HepG2 (cell line): Measurements from ENCODE around the gene TH. TPM values are rescaled to one million over a fixed set of nuclear protein-coding genes. Genes with fewer than 3 reads are reported as not detected.
A peak's percentile ranks its signal among the peaks of the same experiment; 100 is the strongest.

ENCODE experiments used
- BRD4 ChIP-seq: sonication (generic); formaldehyde crosslinking; IDR thresholded peaks from 2 replicates; pipeline ENCODE4 v1.4.0; 2020; ENCODE audit warnings: missing genetic modification reagents
- CEBPZ ChIP-seq: IDR thresholded peaks from 2 replicates; pipeline ENCODE4 v1.6.1; 2012; ENCODE audit warnings: low read length, improper control_type of control experiment
- KDM6A ChIP-seq: IDR thresholded peaks from 2 replicates; pipeline ENCODE4 v1.6.1; 2016; ENCODE audit warnings: low read depth
- MED8 ChIP-seq: sonication (generic); formaldehyde crosslinking; IDR thresholded peaks from 2 replicates; pipeline ENCODE4 v1.8.1; 2023; ENCODE audit warnings: mild to moderate bottlenecking, missing genetic modification reagents; ENCODE audit not compliant: insufficient replicate concordance
- NCOA2 ChIP-seq: sonication (generic); formaldehyde crosslinking; IDR thresholded peaks from 2 replicates; pipeline ENCODE4 v1.8.0; 2022; ENCODE audit warnings: inconsistent platforms
- NFKB2 ChIP-seq: sonication (generic); formaldehyde crosslinking; IDR thresholded peaks from 2 replicates; pipeline ENCODE4 v1.4.0; 2020; ENCODE audit warnings: missing genetic modification reagents, borderline replicate concordance
- PREB ChIP-seq: sonication (generic); formaldehyde crosslinking; IDR thresholded peaks from 2 replicates; pipeline ENCODE4 v1.4.0; 2020; ENCODE audit warnings: missing genetic modification reagents
- REXO4 ChIP-seq: sonication (generic); formaldehyde crosslinking; IDR thresholded peaks from 2 replicates; pipeline ENCODE4 v1.8.0; 2022; ENCODE audit warnings: missing genetic modification reagents, mild to moderate bottlenecking, borderline replicate concordance
- TEAD2 ChIP-seq: sonication (generic); formaldehyde crosslinking; IDR thresholded peaks from 2 replicates; pipeline ENCODE4 v1.9.0; 2021; ENCODE audit warnings: missing genetic modification reagents
- ZBED4 ChIP-seq: sonication (generic); formaldehyde crosslinking; IDR thresholded peaks from 2 replicates; pipeline ENCODE4 v1.4.0; 2020; ENCODE audit warnings: missing genetic modification reagents, borderline replicate concordance
- ZBTB33 ChIP-seq: sonication (generic); formaldehyde crosslinking; IDR thresholded peaks from 2 replicates; pipeline ENCODE4 v1.4.0; 2020; ENCODE audit warnings: missing genetic modification reagents
- ZC3H13 ChIP-seq: sonication (generic); formaldehyde crosslinking; IDR thresholded peaks from 2 replicates; pipeline ENCODE4 v1.8.1; 2023; ENCODE audit warnings: mild to moderate bottlenecking, missing genetic modification reagents, moderate library complexity
- ZFP91 ChIP-seq: sonication (generic); formaldehyde crosslinking; IDR thresholded peaks from 2 replicates; pipeline ENCODE4 v1.9.0; 2022; ENCODE audit warnings: missing genetic modification reagents, mild to moderate bottlenecking, borderline replicate concordance
- ZNF12 ChIP-seq: sonication (generic); formaldehyde crosslinking; IDR thresholded peaks from 2 replicates; pipeline ENCODE4 v1.5.0; 2020; ENCODE audit warnings: missing genetic modification reagents
- ZNF263 ChIP-seq: sonication (generic); formaldehyde crosslinking; IDR thresholded peaks from 2 replicates; pipeline ENCODE4 v1.4.0; 2020; ENCODE audit warnings: missing genetic modification reagents
- ZNF546 ChIP-seq: sonication (generic); formaldehyde crosslinking; conservative IDR thresholded peaks from 2 replicates; pipeline ENCODE4 v1.8.1; 2023; ENCODE audit warnings: mild to moderate bottlenecking, missing genetic modification reagents
- ZNF556 ChIP-seq: sonication (generic); formaldehyde crosslinking; IDR thresholded peaks from 2 replicates; pipeline ENCODE4 v1.4.0; 2020; ENCODE audit warnings: mild to moderate bottlenecking, missing genetic modification reagents, borderline replicate concordance
- ZNF570 ChIP-seq: sonication (generic); formaldehyde crosslinking; IDR thresholded peaks from 2 replicates; pipeline ENCODE4 v1.4.0; 2020; ENCODE audit warnings: mild to moderate bottlenecking, missing genetic modification reagents, borderline replicate concordance
- ZZZ3 ChIP-seq: sonication (generic); formaldehyde crosslinking; IDR thresholded peaks from 2 replicates; pipeline ENCODE4 v1.4.0; 2020; ENCODE audit warnings: missing genetic modification reagents, mild to moderate bottlenecking, borderline replicate concordance
- polyA plus RNA-seq, 8 experiments: library from polyadenylated mRNA; depleted of rRNA in 3 of 8; stranded (reverse) in 7 of 8; unstranded in 1 of 8; fragments of >200 nt; fragmentation: Illumina TruSeq in 4 of 8; extraction: Trizol in 4 of 8; gene quantifications; 2 replicates each; pipeline versions ENCODE4 v1.2.1 to v1.2.3, GENCODE V29; 2011 to 2016; ENCODE audit warnings: low read depth in 4 of 8, missing spikeins in 1 of 8, mixed read lengths in 1 of 8; ENCODE audit not compliant: insufficient read depth in 1 of 8
- total RNA-seq, 5 experiments: library from RNA; depleted of rRNA; stranded (reverse); fragments of >200 nt; fragmentation: Illumina TruSeq; extraction: Trizol; gene quantifications; 2 replicates each; pipeline ENCODE4 v1.2.3, GENCODE V29; 2016; ENCODE audit warnings: low read depth in 1 of 5

The TH gene
- total and polyA plus RNA-seq, 2 of the 13 experiments (the other 11 are each of a cell fraction or from before 2014, with no cell fraction given) = 0.36 TPM; not detected in 1

GRCh38 chr11:2139123-2139521 is 32.5 kb downstream of the TH start, which contains the start of gene IGF2 (continued):
- TF ChIP-seq CEBPZ (no peak), ZC3H13 (CRISPR knock-in tag) (peak; percentile 86), ZFP91 (no peak), NFKB2 (CRISPR knock-in tag) (peak; percentile 23; the same call in 1 of the 2 replicates), ZNF546 (no peak), ZNF12 (CRISPR knock-in tag) (no peak), ZNF263 (CRISPR knock-in tag) (peak; percentile 19; the same call in 1 of the 2 replicates), ZBTB33 (CRISPR knock-in tag) (no peak), ZZZ3 (no peak), ZNF570 (CRISPR knock-in tag) (no peak), BRD4 (no peak), NCOA2 (no peak), TEAD2 (no peak), PREB (CRISPR knock-in tag) (no peak), KDM6A (no peak), ZBED4 (CRISPR knock-in tag) (no peak), ZNF556 (CRISPR knock-in tag) (no peak), REXO4 (CRISPR knock-in tag) (no peak), MED8 (peak; percentile 68)
